HL-60 (cell line): ENCODE results near the gene BCHE.

Source experiments
- DNase-seq, 2 experiments: peaks; one replicate each; pipeline ENCODE4 v3.0.0-alpha.2; 2010 to 2020; ENCODE audit warnings: low read depth in 1 of 2, low spot score in 1 of 2
- H3K27ac ChIP-seq: fragments of 250-450 bp; sonication (Bioruptor Pico); replicated peaks from 2 replicates; pipeline ENCODE4 v1.5.1; 2020; ENCODE audit warnings: mild to moderate bottlenecking, moderate library complexity
- H3K27me3 ChIP-seq: fragments of 250-450 bp; sonication (Bioruptor Pico); 2 replicates; pipeline ENCODE4 v1.5.1; 2021; ENCODE audit warnings: mild to moderate bottlenecking, moderate library complexity; ENCODE audit not compliant: insufficient read depth, poor library complexity, severe bottlenecking
- H3K4me3 ChIP-seq: replicated peaks from 2 replicates; pipeline ENCODE4 v1.5.1; 2011; ENCODE audit warnings: mild to moderate bottlenecking, control low read depth, low read length; ENCODE audit not compliant: insufficient read depth
- CTCF ChIP-seq: IDR thresholded peaks from one replicate; pipeline ENCODE4 v1.5.1; 2011; ENCODE audit warnings: low read length, control low read depth, inconsistent platforms; ENCODE audit not compliant: insufficient read depth
- GABPA ChIP-seq: IDR thresholded peaks from 2 replicates; pipeline ENCODE4 v1.6.1; 2012; ENCODE audit warnings: low read depth
- POLR2AphosphoS5 ChIP-seq: IDR thresholded peaks from 2 replicates; pipeline ENCODE4 v1.6.1; 2012; ENCODE audit warnings: low read depth
- REST ChIP-seq: IDR thresholded peaks from 2 replicates; pipeline ENCODE4 v1.6.1; 2012; ENCODE audit warnings: low read depth; ENCODE audit not compliant: insufficient replicate concordance
- SPI1 ChIP-seq: IDR thresholded peaks from 2 replicates; pipeline ENCODE4 v1.6.1; 2012; ENCODE audit warnings: low read depth, mild to moderate bottlenecking, borderline replicate concordance

The BCHE gene

GRCh38 chr3:165827883-165828282 lies 9.3 kb downstream of the BCHE start:
- no peaks in the 10 kb centered on the region for H3K27me3 ChIP-seq
- DNase-seq: no peak
- H3K4me3 ChIP-seq: no peak overlapping the region
- TF ChIP-seq CTCF (no peak), GABPA (no peak), SPI1 (no peak), POLR2AphosphoS5 (no peak), REST (no peak)
- H3K27ac ChIP-seq: no peak overlapping the region

- H3K27me3 ChIP-seq: no peaks in the 10 kb centered on the region
- TF ChIP-seq SPI1 (no peak), REST (no peak), GABPA (no peak), CTCF (no peak), POLR2AphosphoS5 (no peak)
- H3K4me3 ChIP-seq: no peak overlapping the region
- no peak overlapping the region for H3K27ac ChIP-seq
- no peak for DNase-seq
Observed at GRCh38 chr3:165827233-165827632, 10.0 kb downstream of the BCHE start.

GRCh38 chr3:165820671-165821123 lies 16.5 kb downstream of the BCHE start:
- H3K27ac ChIP-seq: no peak overlapping the region
- H3K27me3 ChIP-seq: no peaks in the 10 kb centered on the region
- H3K4me3 ChIP-seq: no peak overlapping the region
- no peak for TF ChIP-seq CTCF
- no peak for TF ChIP-seq GABPA
- TF ChIP-seq REST: no peak
- no peak for TF ChIP-seq SPI1
- no peak for TF ChIP-seq POLR2AphosphoS5
- no peak for DNase-seq
